WTC11 (cell line): Measurements from ENCODE around the gene NIP7. TPM values are rescaled to one million over a fixed set of nuclear protein-coding genes. Genes with fewer than 3 reads are reported as not detected.

Experiments
- ATAC-seq: fragments of 200-7000 bp; cut with Tn5 transposase; 2 replicates; pipeline ENCODE4 v1.10.0; 2021; ENCODE audit warnings: mild to moderate bottlenecking, moderate library complexity
- CTCF ChIA-PET: fragments of 300-600 bp; sonication (Branson Sonifier 250); formaldehyde crosslinking; loops from one replicate; lab custom pipeline; 2021; ENCODE audit warnings: antibody characterized with exemption; lab: Charles Lee
- POLR2A ChIA-PET: fragments of 350-600 bp; sonication (Branson Sonifier 250); formaldehyde crosslinking; loops from one replicate; lab custom pipeline; 2021; ENCODE audit warnings: antibody characterized with exemption; lab: Charles Lee
- DNase-seq: peaks from one replicate; pipeline ENCODE4 v3.0.0; 2021; ENCODE audit warnings: low spot score
- H3K27ac Mint-ChIP-seq: 2 replicates; pipeline ENCODE4 v1.8.0; 2021; ENCODE audit warnings: mixed read lengths
- H3K27me3 Mint-ChIP-seq: 2 replicates; pipeline ENCODE4 v1.8.0; 2021; ENCODE audit warnings: low read depth, mild to moderate bottlenecking, moderate library complexity, mixed read lengths
- H3K36me3 Mint-ChIP-seq: 2 replicates; pipeline ENCODE4 v1.8.0; 2021; ENCODE audit warnings: mixed read lengths
- H3K4me1 Mint-ChIP-seq: 2 replicates; pipeline ENCODE4 v1.8.0; 2022; ENCODE audit warnings: mixed read lengths
- H3K4me3 Mint-ChIP-seq: 2 replicates; pipeline ENCODE4 v1.8.0; 2021; ENCODE audit warnings: mild to moderate bottlenecking, moderate library complexity, mixed read lengths
- H3K9me3 Mint-ChIP-seq: 2 replicates; pipeline ENCODE4 v1.8.0; 2021; ENCODE audit warnings: mixed read lengths
- AR ChIP-seq: fragments of 250-450 bp; sonication (Bioruptor Pico); IDR thresholded peaks from 2 replicates; pipeline ENCODE4 v1.9.0; 2021; ENCODE audit warnings: mild to moderate bottlenecking
- CREM ChIP-seq: sonication (generic); formaldehyde crosslinking; IDR thresholded peaks from 2 replicates; pipeline ENCODE4 v1.8.1; 2022; ENCODE audit warnings: mild to moderate bottlenecking, missing genetic modification reagents, moderate library complexity
- E2F4 ChIP-seq: sonication (generic); formaldehyde crosslinking; IDR thresholded peaks from 2 replicates; pipeline ENCODE4 v1.8.1; 2022; ENCODE audit warnings: low read depth, mild to moderate bottlenecking, moderate library complexity, missing genetic modification reagents, borderline replicate concordance
- FOXP1 ChIP-seq: sonication (generic); formaldehyde crosslinking; IDR thresholded peaks from 2 replicates; pipeline ENCODE4 v1.8.0; 2022; ENCODE audit warnings: missing genetic modification reagents, mild to moderate bottlenecking, moderate library complexity, borderline replicate concordance
- GTF2I ChIP-seq: fragments of 250-450 bp; sonication (Bioruptor Pico); conservative IDR thresholded peaks from 2 replicates; pipeline ENCODE4 v1.4.0; 2021; ENCODE audit warnings: mild to moderate bottlenecking
- IRF2 ChIP-seq: sonication (generic); formaldehyde crosslinking; IDR thresholded peaks from 2 replicates; pipeline ENCODE4 v1.8.0; 2022; ENCODE audit warnings: low read depth, missing genetic modification reagents, borderline replicate concordance
- JUN ChIP-seq: sonication (generic); formaldehyde crosslinking; IDR thresholded peaks from 2 replicates; pipeline ENCODE4 v1.8.0; 2023; ENCODE audit warnings: mild to moderate bottlenecking, missing genetic modification reagents
- MLX ChIP-seq: sonication (generic); formaldehyde crosslinking; IDR thresholded peaks from 2 replicates; pipeline ENCODE4 v1.8.1; 2023; ENCODE audit warnings: mild to moderate bottlenecking, missing genetic modification reagents, moderate library complexity
- NFE2L1 ChIP-seq: sonication (generic); formaldehyde crosslinking; IDR thresholded peaks from 2 replicates; pipeline ENCODE4 v1.8.1; 2023; ENCODE audit warnings: missing genetic modification reagents
- NR1H2 ChIP-seq: sonication (generic); formaldehyde crosslinking; IDR thresholded peaks from 2 replicates; pipeline ENCODE4 v1.9.0; 2021; ENCODE audit warnings: mild to moderate bottlenecking, moderate library complexity, missing genetic modification reagents
- NR2C2 ChIP-seq: sonication (generic); formaldehyde crosslinking; IDR thresholded peaks from 2 replicates; pipeline ENCODE4 v1.8.0; 2022; ENCODE audit warnings: mild to moderate bottlenecking, missing genetic modification reagents
- PREB ChIP-seq: sonication (generic); formaldehyde crosslinking; IDR thresholded peaks from 2 replicates; pipeline ENCODE4 v1.8.1; 2022; ENCODE audit warnings: mild to moderate bottlenecking, missing genetic modification reagents, moderate library complexity, borderline replicate concordance
- PRRX2 ChIP-seq: fragments of 250-450 bp; sonication (Bioruptor Pico); IDR thresholded peaks from 2 replicates; pipeline ENCODE4 v1.8.0; 2021; ENCODE audit warnings: mild to moderate bottlenecking
- SP1 ChIP-seq: sonication (generic); formaldehyde crosslinking; conservative IDR thresholded peaks from 2 replicates; pipeline ENCODE4 v1.8.1; 2022; ENCODE audit warnings: missing genetic modification reagents
- ZBTB21 ChIP-seq: sonication (generic); formaldehyde crosslinking; IDR thresholded peaks from 2 replicates; pipeline ENCODE4 v1.8.1; 2023; ENCODE audit warnings: mild to moderate bottlenecking, missing genetic modification reagents, borderline replicate concordance
- ZNF121 ChIP-seq: sonication (generic); formaldehyde crosslinking; IDR thresholded peaks from 2 replicates; pipeline ENCODE4 v1.8.0; 2023; ENCODE audit warnings: missing genetic modification reagents
- ZNF317 ChIP-seq: sonication (generic); formaldehyde crosslinking; IDR thresholded peaks from 2 replicates; pipeline ENCODE4 v1.8.1; 2023; ENCODE audit warnings: low read depth, mild to moderate bottlenecking, moderate library complexity, missing genetic modification reagents, borderline replicate concordance
- ZNF425 ChIP-seq: fragments of 250-450 bp; sonication (Bioruptor Pico); conservative IDR thresholded peaks from 2 replicates; pipeline ENCODE4 v1.9.0; 2021; ENCODE audit warnings: mild to moderate bottlenecking
- total RNA-seq: library from RNA; stranded (reverse); gene quantifications from 3 replicates; pipeline ENCODE4 v1.2.3, GENCODE V29; 2021
- TF ChIP-seq, protein P1 (sequence below): sonication (generic); formaldehyde crosslinking; IDR thresholded peaks from 2 replicates; pipeline ENCODE4 v1.8.1; 2022; ENCODE audit warnings: mild to moderate bottlenecking, moderate library complexity, missing genetic modification reagents
- TF ChIP-seq, protein P2 (sequence below): fragments of 250-450 bp; sonication (Bioruptor Pico); IDR thresholded peaks from 2 replicates; pipeline ENCODE4 v1.9.0; 2021; ENCODE audit warnings: moderate library complexity, mild to moderate bottlenecking, inconsistent platforms, borderline replicate concordance
- TF ChIP-seq, protein P3 (sequence below): sonication (generic); formaldehyde crosslinking; IDR thresholded peaks from 2 replicates; pipeline ENCODE4 v1.8.0; 2023; ENCODE audit warnings: missing genetic modification reagents

Gene NIP7
- total RNA-seq, 1 experiment from 2014 or later: 43.7 TPM

- Mint-ChIP-seq H3K4me3 (no peak overlapping the region), H3K36me3 (peaks cover 30% of the 10 kb centered on the region), H3K27me3 (no peaks in the 10 kb centered on the region), H3K27ac (no peak overlapping the region), H3K4me1 (no peaks in the 10 kb centered on the region), H3K9me3 (no peaks in the 10 kb centered on the region)
- TF ChIP-seq FOXP1 (CRISPR knock-in tag) (no peak), IRF2 (CRISPR knock-in tag) (no peak), MLX (no peak), PREB (CRISPR knock-in tag) (no peak), ZNF317 (CRISPR knock-in tag) (no peak), GTF2I (no peak), PRRX2 (CRISPR knock-in tag) (no peak), NR2C2 (CRISPR knock-in tag) (no peak)
- TF ChIP-seq, protein P1, sequence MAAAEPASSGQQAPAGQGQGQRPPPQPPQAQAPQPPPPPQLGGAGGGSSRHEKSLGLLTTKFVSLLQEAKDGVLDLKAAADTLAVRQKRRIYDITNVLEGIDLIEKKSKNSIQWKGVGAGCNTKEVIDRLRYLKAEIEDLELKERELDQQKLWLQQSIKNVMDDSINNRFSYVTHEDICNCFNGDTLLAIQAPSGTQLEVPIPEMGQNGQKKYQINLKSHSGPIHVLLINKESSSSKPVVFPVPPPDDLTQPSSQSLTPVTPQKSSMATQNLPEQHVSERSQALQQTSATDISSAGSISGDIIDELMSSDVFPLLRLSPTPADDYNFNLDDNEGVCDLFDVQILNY: no peak
- DNase-seq (no peak), ATAC-seq (no peak)
- ChIA-PET CTCF (no interaction called here), POLR2A (no interaction called here)
Measured at GRCh38 chr16:69364088-69364487, 24.5 kb downstream of the NIP7 start.

GRCh38 chr16:69365901-69366300 lies 26.3 kb downstream of the NIP7 start:
- H3K36me3 Mint-ChIP-seq: peaks cover 46% of the 10 kb centered on the region
- POLR2A ChIA-PET: no interaction called here
- no peaks in the 10 kb centered on the region for H3K27me3 Mint-ChIP-seq
- TF ChIP-seq CREM (CRISPR knock-in tag) (no peak), ZBTB21 (CRISPR knock-in tag) (no peak), ZNF121 (CRISPR knock-in tag) (no peak), ZNF425 (no peak), MLX (no peak), JUN (CRISPR knock-in tag) (no peak)
- TF ChIP-seq, protein P2, sequence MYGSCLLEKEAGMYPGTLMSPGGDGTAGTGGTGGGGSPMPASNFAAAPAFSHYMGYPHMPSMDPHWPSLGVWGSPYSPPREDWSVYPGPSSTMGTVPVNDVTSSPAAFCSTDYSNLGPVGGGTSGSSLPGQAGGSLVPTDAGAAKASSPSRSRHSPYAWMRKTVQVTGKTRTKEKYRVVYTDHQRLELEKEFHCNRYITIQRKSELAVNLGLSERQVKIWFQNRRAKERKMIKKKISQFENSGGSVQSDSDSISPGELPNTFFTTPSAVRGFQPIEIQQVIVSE (CRISPR knock-in tag): no peak
- TF ChIP-seq, all 79 proteins: peak for 0
- Mint-ChIP-seq H3K9me3 (no peaks in the 10 kb centered on the region), H3K27ac (no peak overlapping the region; the same call in 1 of the 2 replicates), H3K4me3 (no peak overlapping the region), H3K4me1 (no peaks in the 10 kb centered on the region)
- no peak for DNase-seq
- no peak for ATAC-seq
- CTCF ChIA-PET: no interaction called here

GRCh38 chr16:69366431-69366830 lies 26.9 kb downstream of the NIP7 start:
- no peaks in the 10 kb centered on the region for H3K9me3 Mint-ChIP-seq
- no peak overlapping the region for H3K4me3 Mint-ChIP-seq
- ChIA-PET CTCF (no interaction called here), POLR2A (no interaction called here)
- DNase-seq: no peak
- H3K36me3 Mint-ChIP-seq: peaks cover 47% of the 10 kb centered on the region
- no peaks in the 10 kb centered on the region for H3K27me3 Mint-ChIP-seq
- H3K4me1 Mint-ChIP-seq: no peaks in the 10 kb centered on the region
- no peak overlapping the region for H3K27ac Mint-ChIP-seq
- TF ChIP-seq E2F4 (CRISPR knock-in tag) (no peak), AR (CRISPR knock-in tag) (no peak), NR1H2 (CRISPR knock-in tag) (no peak), NFE2L1 (no peak), SP1 (CRISPR knock-in tag) (no peak)
- TF ChIP-seq, protein P3, sequence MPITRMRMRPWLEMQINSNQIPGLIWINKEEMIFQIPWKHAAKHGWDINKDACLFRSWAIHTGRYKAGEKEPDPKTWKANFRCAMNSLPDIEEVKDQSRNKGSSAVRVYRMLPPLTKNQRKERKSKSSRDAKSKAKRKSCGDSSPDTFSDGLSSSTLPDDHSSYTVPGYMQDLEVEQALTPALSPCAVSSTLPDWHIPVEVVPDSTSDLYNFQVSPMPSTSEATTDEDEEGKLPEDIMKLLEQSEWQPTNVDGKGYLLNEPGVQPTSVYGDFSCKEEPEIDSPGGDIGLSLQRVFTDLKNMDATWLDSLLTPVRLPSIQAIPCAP: no peak
- TF ChIP-seq, all 79 proteins: peak for 0
- ATAC-seq: no peak
